Progenitor cell of endocrine pancreas (in vitro differentiated cells): ENCODE data around the gene CD8B2. TPM values are rescaled to one million over a fixed set of nuclear protein-coding genes. Genes with fewer than 3 reads are reported as not detected.
A peak's percentile ranks its signal among the peaks of the same experiment; 100 is the strongest.
"Not testable (repeated sequence)": the region's sequence is repeated elsewhere in the genome, so short reads cannot be mapped to it uniquely, and the experiment has no call there.

ENCODE experiments used
- DNase-seq: peaks from one replicate; pipeline ENCODE4 v3.0.0; 2021; ENCODE audit warnings: low spot score; ENCODE audit not compliant: unreplicated experiment
- H3K27ac Mint-ChIP-seq: 2 replicates; pipeline ENCODE4 v1.8.0; 2021; ENCODE audit warnings: mild to moderate bottlenecking, moderate library complexity, mixed read lengths
- H3K27me3 Mint-ChIP-seq: 2 replicates; pipeline ENCODE4 v1.8.0; 2021; ENCODE audit warnings: mixed read lengths
- H3K36me3 Mint-ChIP-seq: 2 replicates; pipeline ENCODE4 v1.8.0; 2022; ENCODE audit warnings: mixed read lengths; ENCODE audit not compliant: insufficient read depth
- H3K4me1 Mint-ChIP-seq: 2 replicates; pipeline ENCODE4 v1.8.0; 2021; ENCODE audit warnings: low read depth, mixed read lengths
- H3K4me3 Mint-ChIP-seq: 2 replicates; pipeline ENCODE4 v1.8.0; 2021; ENCODE audit warnings: low read depth, mild to moderate bottlenecking, moderate library complexity, mixed read lengths
- H3K9me3 Mint-ChIP-seq: 2 replicates; pipeline ENCODE4 v1.8.0; 2021; ENCODE audit warnings: low read depth, mixed read lengths
- long read RNA-seq: library from polyadenylated mRNA; unstranded; transcript quantifications from one replicate; pipeline ENCODE4 v2.0.0, GENCODE V29; 2020
- total RNA-seq: library from RNA; stranded (reverse); gene quantifications from 2 replicates; pipeline ENCODE4 v1.2.1, GENCODE V29; 2021
- TF ChIP-seq, protein P1 (sequence below): fragments of 200-600 bp; sonication (generic); IDR thresholded peaks from one replicate; pipeline ENCODE4 v1.5.0; 2021; ENCODE audit warnings: antibody characterized with exemption, mild to moderate bottlenecking; ENCODE audit not compliant: unreplicated experiment

The CD8B2 gene
- not detected in 2 replicates for total RNA-seq
- long read RNA-seq, result 0 reads

GRCh38 chr2:106486551-106487385 lies at the start of gene CD8B2:
Gene CD8B2, plus strand, starts transcription at chr2:106487364. Its CDS starts 63 bp downstream, at chr2:106487427.
- peak within 1 kb of the TSS; percentile 16 for H3K4me3 Mint-ChIP-seq
- not testable (repeated sequence) for H3K27ac Mint-ChIP-seq, H3K4me1 Mint-ChIP-seq, H3K9me3 Mint-ChIP-seq, DNase-seq, H3K36me3 Mint-ChIP-seq
- peaks cover 32% of the 10 kb centered on the region for H3K27me3 Mint-ChIP-seq

DNA sequence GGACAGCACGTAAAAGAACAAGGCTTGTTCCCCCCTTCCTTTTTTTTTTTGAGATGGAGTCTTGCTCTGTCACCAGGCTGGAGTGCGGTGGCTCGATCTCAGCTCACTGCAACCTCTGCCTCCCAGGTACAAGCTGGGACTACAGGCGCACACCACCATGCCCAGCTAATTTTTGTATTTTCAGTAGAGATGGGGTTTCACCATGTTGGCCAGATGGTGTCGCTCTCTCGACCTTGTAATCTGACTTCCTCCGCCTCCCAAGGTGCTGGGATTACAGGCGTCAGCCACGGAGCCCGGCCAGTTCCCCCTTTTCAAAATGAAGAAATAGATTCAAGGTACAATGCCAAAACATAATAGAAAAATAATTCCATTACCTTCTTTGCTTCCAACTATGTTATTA lies 25.3 kb upstream of the CD8B2 start:
- not testable (repeated sequence) for H3K27ac Mint-ChIP-seq, H3K4me1 Mint-ChIP-seq, H3K27me3 Mint-ChIP-seq, H3K4me3 Mint-ChIP-seq, H3K36me3 Mint-ChIP-seq, DNase-seq, H3K9me3 Mint-ChIP-seq
- TF ChIP-seq, protein P1, sequence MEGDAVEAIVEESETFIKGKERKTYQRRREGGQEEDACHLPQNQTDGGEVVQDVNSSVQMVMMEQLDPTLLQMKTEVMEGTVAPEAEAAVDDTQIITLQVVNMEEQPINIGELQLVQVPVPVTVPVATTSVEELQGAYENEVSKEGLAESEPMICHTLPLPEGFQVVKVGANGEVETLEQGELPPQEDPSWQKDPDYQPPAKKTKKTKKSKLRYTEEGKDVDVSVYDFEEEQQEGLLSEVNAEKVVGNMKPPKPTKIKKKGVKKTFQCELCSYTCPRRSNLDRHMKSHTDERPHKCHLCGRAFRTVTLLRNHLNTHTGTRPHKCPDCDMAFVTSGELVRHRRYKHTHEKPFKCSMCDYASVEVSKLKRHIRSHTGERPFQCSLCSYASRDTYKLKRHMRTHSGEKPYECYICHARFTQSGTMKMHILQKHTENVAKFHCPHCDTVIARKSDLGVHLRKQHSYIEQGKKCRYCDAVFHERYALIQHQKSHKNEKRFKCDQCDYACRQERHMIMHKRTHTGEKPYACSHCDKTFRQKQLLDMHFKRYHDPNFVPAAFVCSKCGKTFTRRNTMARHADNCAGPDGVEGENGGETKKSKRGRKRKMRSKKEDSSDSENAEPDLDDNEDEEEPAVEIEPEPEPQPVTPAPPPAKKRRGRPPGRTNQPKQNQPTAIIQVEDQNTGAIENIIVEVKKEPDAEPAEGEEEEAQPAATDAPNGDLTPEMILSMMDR, result peak; percentile 41

DNA sequence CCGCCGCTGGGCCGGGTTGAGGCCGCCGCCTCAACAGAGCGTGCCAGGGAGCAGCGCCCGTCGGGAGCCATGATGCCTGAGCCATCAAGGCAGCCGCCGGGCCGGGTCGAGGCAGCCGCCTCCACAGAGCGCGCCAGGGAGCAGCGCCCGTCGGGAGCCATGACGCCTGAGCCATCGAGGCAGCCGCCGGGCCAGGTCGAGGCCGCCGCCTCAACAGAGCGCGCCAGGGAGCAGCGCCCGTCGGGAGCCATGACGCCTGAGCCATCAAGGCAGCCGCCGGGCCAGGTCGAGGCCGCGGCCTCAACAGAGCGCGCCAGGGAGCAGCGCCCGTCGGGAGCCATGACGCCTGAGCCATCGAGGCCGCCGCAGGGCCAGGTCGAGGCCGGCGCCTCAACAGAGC lies 19.6 kb upstream of the CD8B2 start:
- not testable (repeated sequence) for H3K27ac Mint-ChIP-seq, DNase-seq, H3K27me3 Mint-ChIP-seq, H3K36me3 Mint-ChIP-seq, H3K9me3 Mint-ChIP-seq, H3K4me1 Mint-ChIP-seq, H3K4me3 Mint-ChIP-seq

GRCh38 chr2:106468107-106468506 lies 19.1 kb upstream of the CD8B2 start, which contains the start of gene RGPD3:
Gene RGPD3, minus strand, starts transcription at chr2:106468413. Its CDS starts 125 bp downstream, at chr2:106468288.
- not testable (repeated sequence) for H3K27me3 Mint-ChIP-seq, H3K9me3 Mint-ChIP-seq, H3K4me1 Mint-ChIP-seq, H3K36me3 Mint-ChIP-seq, DNase-seq, H3K4me3 Mint-ChIP-seq, H3K27ac Mint-ChIP-seq

DNA sequence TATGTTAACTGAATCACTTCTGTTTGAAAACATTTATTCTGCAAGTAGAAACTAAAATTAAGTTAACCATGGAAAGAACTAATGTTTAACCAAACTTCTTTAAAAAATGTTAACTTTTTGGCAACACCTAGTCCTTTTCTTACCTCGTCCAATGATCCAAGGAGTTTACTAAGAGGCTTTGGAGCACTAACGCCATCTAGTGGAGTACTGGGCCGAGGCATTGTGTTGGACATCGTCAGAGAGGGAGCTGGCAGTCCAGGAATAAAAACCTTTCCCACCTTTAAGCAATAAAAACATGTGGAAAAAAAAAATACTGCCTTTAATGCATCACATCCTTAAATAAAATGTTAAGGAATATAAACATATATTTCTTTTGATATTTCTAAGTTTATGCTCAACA lies 16.5 kb upstream of the CD8B2 start:
- not testable (repeated sequence) for H3K4me1 Mint-ChIP-seq, H3K9me3 Mint-ChIP-seq, H3K36me3 Mint-ChIP-seq, H3K27me3 Mint-ChIP-seq, DNase-seq, H3K4me3 Mint-ChIP-seq, H3K27ac Mint-ChIP-seq
- TF ChIP-seq, protein P1, result peak; percentile 41

GRCh38 chr2:106477647-106478046 lies 9.5 kb upstream of the CD8B2 start:
- not testable (repeated sequence) for H3K4me1 Mint-ChIP-seq, H3K27ac Mint-ChIP-seq, DNase-seq, H3K36me3 Mint-ChIP-seq, H3K27me3 Mint-ChIP-seq, H3K9me3 Mint-ChIP-seq, H3K4me3 Mint-ChIP-seq

DNA sequence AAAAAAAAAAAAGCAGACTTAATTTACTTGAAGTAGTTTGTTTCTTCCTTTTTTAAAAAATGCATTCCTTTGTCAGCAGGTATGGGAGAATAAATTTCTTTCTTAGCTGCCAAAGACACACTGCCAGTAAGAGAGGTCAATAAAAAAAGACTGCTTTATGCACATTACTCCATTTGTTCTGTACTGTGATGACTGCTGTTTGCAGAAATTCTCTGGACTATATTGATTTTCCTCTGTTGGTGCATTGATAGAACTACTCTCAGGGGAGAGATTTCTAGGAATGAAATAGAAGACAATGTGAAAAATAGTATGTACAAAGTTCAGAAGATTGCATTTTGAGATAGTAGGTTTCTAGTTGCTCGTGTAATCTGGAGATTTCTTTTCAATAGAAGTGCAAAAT lies 7.6 kb upstream of the CD8B2 start:
- not testable (repeated sequence) for H3K4me1 Mint-ChIP-seq, H3K27me3 Mint-ChIP-seq, H3K36me3 Mint-ChIP-seq, H3K4me3 Mint-ChIP-seq, DNase-seq, H3K9me3 Mint-ChIP-seq, H3K27ac Mint-ChIP-seq

DNA sequence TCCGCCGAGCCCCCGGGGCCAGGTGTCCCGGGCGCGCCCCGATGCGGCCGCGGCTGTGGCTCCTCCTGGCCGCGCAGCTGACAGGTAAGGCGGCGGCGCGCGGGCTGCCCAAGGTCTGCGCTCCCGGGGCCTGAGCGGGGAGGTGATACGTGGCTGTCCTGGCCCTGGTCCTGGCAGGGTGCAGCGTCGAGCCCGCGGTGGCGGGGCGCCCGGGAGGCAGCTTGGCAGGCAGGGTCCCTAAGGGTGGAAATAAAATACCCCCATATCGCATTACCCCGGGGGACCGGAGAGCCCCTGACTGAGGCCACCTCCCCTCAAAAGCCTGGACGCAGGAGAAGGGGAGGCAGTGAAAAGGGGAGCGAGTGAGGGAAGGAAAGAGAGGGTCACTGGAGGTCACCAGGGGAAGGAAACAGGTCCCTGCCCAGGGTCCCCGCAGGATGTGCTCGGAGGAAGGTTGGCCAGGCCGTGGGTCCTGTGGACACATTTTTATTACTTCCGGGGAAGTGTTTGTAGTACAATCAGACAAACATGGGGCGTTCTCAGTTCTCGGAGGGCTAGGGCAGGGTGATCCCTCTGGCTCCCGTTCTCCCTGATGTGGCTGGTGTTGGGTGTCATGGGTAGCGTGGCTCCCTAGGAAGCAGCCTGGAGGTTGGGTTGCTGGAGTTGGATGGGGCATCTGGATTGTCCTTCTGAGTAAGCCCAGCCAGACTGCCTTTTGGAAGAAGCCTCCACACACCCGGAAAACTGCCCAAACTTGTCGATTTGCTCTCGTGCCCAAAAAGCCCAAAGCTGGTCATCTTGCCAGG lies 425 bp downstream of the CD8B2 start:
- peak; percentile 32 for DNase-seq
- H3K9me3 Mint-ChIP-seq, H3K36me3 Mint-ChIP-seq, H3K27ac Mint-ChIP-seq, H3K4me1 Mint-ChIP-seq: not testable (repeated sequence)
- H3K27me3 Mint-ChIP-seq, result peaks cover 32% of the 10 kb centered on the region
- H3K4me3 Mint-ChIP-seq, result peak overlapping the region; percentile 16

DNA sequence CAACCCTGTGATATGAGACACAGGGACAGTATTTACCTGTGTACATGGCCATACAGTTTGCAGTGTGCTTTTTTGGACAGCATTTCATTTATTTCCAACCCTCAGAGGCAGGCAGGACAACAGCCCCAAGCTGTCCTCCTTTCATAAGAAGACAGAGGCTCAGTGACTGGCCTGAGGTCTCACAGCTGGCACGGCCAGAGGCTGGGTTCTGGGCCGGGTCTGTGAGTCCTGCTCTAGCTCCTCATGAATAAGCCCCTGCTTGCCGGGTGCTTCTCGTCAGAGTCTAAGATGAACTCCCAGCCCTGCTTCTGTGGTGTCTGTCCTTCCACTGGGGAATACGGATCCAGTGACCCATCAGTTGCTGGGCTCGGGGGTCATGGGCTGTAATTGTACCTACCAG lies 2.5 kb downstream of the CD8B2 start:
- H3K27ac Mint-ChIP-seq, H3K4me1 Mint-ChIP-seq, H3K36me3 Mint-ChIP-seq, H3K4me3 Mint-ChIP-seq, DNase-seq, H3K9me3 Mint-ChIP-seq: not testable (repeated sequence)
- H3K27me3 Mint-ChIP-seq, result peaks cover 28% of the 10 kb centered on the region

DNA sequence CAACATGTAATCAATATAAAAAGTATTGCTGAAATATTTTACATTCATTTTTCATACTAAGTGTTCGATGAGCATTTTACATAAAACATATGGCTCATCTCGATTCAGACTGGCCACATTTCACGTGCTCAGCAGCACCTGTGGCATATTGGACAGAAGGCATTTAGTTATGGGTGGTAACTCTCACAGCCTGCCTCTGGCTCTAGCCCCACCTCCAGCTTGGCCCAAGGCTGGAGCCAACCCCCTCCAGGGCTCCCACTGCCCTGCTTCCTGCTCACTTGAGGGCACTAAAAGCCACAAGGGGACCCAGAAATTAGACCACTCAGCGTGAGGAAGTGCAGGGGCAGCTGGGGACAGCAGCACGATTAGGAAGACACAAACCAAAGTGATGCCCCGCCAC lies 5.2 kb downstream of the CD8B2 start:
- H3K36me3 Mint-ChIP-seq, DNase-seq, H3K4me1 Mint-ChIP-seq, H3K9me3 Mint-ChIP-seq, H3K4me3 Mint-ChIP-seq, H3K27ac Mint-ChIP-seq: not testable (repeated sequence)
- H3K27me3 Mint-ChIP-seq, result peaks cover 17% of the 10 kb centered on the region

- H3K27ac Mint-ChIP-seq, DNase-seq, H3K4me3 Mint-ChIP-seq, H3K9me3 Mint-ChIP-seq, H3K4me1 Mint-ChIP-seq, H3K36me3 Mint-ChIP-seq: not testable (repeated sequence)
- H3K27me3 Mint-ChIP-seq, result peaks cover 12% of the 10 kb centered on the region
Measured at GRCh38 chr2:106492913-106493312, 5.7 kb downstream of the CD8B2 start.
